HTERT RPE-1 (cell line): Measurements from ENCODE around the gene KIF16B.

ENCODE experiments used
- in situ Hi-C: fragments of 300-500 bp; cut with MboI; formaldehyde crosslinking; loops from 4 replicates; pipeline ENCODE4 v1.14.3; 2020; ENCODE audit warnings: low sequenced_read_pairs

KIF16B gene

GRCh38 chr20:16554766-16555543 lies 18.3 kb downstream of the KIF16B start:
- in situ Hi-C loops = no loop called here

GRCh38 chr20:16553684-16554083 lies 19.6 kb downstream of the KIF16B start:
- in situ Hi-C loops = no loop called here

- in situ Hi-C loops = no loop called here
Observed at GRCh38 chr20:16553101-16553500, 20.1 kb downstream of the KIF16B start.

GRCh38 chr20:16552015-16552414 lies 21.2 kb downstream of the KIF16B start:
- in situ Hi-C loops = no loop called here

- in situ Hi-C loops = no loop called here
Observed at GRCh38 chr20:16551607-16552006, 21.6 kb downstream of the KIF16B start.

GRCh38 chr20:16548068-16548672 lies 25.1 kb downstream of the KIF16B start:
- in situ Hi-C loops = no loop called here

- in situ Hi-C loops = no loop called here
Observed at GRCh38 chr20:16544949-16545348, 28.3 kb downstream of the KIF16B start.

- in situ Hi-C loops = no loop called here
Observed at GRCh38 chr20:16542477-16542876, 30.8 kb downstream of the KIF16B start.

GRCh38 chr20:16541878-16542277 lies 31.4 kb downstream of the KIF16B start:
- in situ Hi-C loops = no loop called here

- in situ Hi-C loops = no loop called here
Observed at GRCh38 chr20:16541226-16541625, 32.0 kb downstream of the KIF16B start.

- in situ Hi-C loops = no loop called here
Observed at GRCh38 chr20:16539280-16540021, 33.8 kb downstream of the KIF16B start.

GRCh38 chr20:16538779-16539178 lies 34.5 kb downstream of the KIF16B start:
- in situ Hi-C loops = no loop called here

- in situ Hi-C loops = no loop called here
Observed at GRCh38 chr20:16537918-16538317, 35.3 kb downstream of the KIF16B start.

GRCh38 chr20:16537025-16537665 lies 36.1 kb downstream of the KIF16B start:
- in situ Hi-C loops = no loop called here

GRCh38 chr20:16535277-16535676 lies 38.0 kb downstream of the KIF16B start:
- in situ Hi-C loops = no loop called here

GRCh38 chr20:16533502-16533901 lies 39.7 kb downstream of the KIF16B start:
- in situ Hi-C loops = no loop called here

- in situ Hi-C loops = no loop called here
Observed at GRCh38 chr20:16531485-16531884, 41.8 kb downstream of the KIF16B start.

GRCh38 chr20:16530201-16530681 lies 43.0 kb downstream of the KIF16B start:
- in situ Hi-C loops = no loop called here

- in situ Hi-C loops = no loop called here
Observed at GRCh38 chr20:16528078-16528477, 45.2 kb downstream of the KIF16B start.

- in situ Hi-C loops = no loop called here
Observed at GRCh38 chr20:16527438-16527837, 45.8 kb downstream of the KIF16B start.
